RWPE1 (cell line): ENCODE measurements around the gene PINK1.

ENCODE experiments used
- CTCF ChIA-PET: fragments of 350-600 bp; sonication (Branson Sonifier 250); formaldehyde crosslinking; extraction: SDS; loops from one replicate; lab custom pipeline; 2021; lab: Yijun Ruan, JAX
- POLR2A ChIA-PET: fragments of 400-600 bp; formaldehyde crosslinking; extraction: SDS; loops from one replicate; lab custom pipeline; 2020; ENCODE audit warnings: antibody characterized with exemption; ENCODE audit not compliant: low non-redundant PET; lab: Yijun Ruan, JAX
- DNase-seq: peaks from one replicate; pipeline ENCODE4 v3.0.0; 2012; ENCODE audit warnings: low spot score
- H3K27ac ChIP-seq: fragments of 450-650 bp; 2 replicates; pipeline ENCODE4 v1.5.1; 2017
- CTCF ChIP-seq: fragments of 450-650 bp; conservative IDR thresholded peaks from 2 replicates; pipeline ENCODE4 v1.5.1; 2017; ENCODE audit warnings: low read depth, mild to moderate bottlenecking

PINK1 gene

GRCh38 chr1:20636785-20637347 lies 3.6 kb downstream of the PINK1 start:
- POLR2A ChIA-PET, result no interaction called here

GRCh38 chr1:20640183-20640597 lies 6.9 kb downstream of the PINK1 start:
- ChIA-PET POLR2A (no interaction called here), CTCF (interaction anchor here (2.1 kb wide), 1 partner anchor 118 kb away, joined by 5 read pairs; no protein-coding TSS in a partner anchor)
- DNase-seq, result peak; percentile 63
- peak; percentile 85 for TF ChIP-seq CTCF
- no peak overlapping the region for H3K27ac ChIP-seq

More at GRCh38 chr1:20636785-20637347, 3.6 kb downstream of the PINK1 start:
- H3K27ac ChIP-seq, result no peak overlapping the region
- CTCF ChIA-PET, result no interaction called here
- no peak for DNase-seq
- TF ChIP-seq CTCF, result no peak

- no peak for TF ChIP-seq CTCF
- CTCF ChIA-PET, result interaction anchor here (0.5 to 0.7 kb wide), 2 partner anchors 12 to 727 kb away, joined by 3 to 5 read pairs; no protein-coding TSS in a partner anchor
- POLR2A ChIA-PET, result interaction anchor here (0.5 kb wide), 1 partner anchor 124 kb away, joined by 4 read pairs; no protein-coding TSS in a partner anchor
- no peak overlapping the region for H3K27ac ChIP-seq
- DNase-seq, result no peak
Observed at GRCh38 chr1:20641975-20642374, 8.7 kb downstream of the PINK1 start.

- no peak for TF ChIP-seq CTCF
- CTCF ChIA-PET, result no interaction called here
- no peak for DNase-seq
- POLR2A ChIA-PET, result no interaction called here
- no peak overlapping the region for H3K27ac ChIP-seq
Observed at GRCh38 chr1:20643080-20643479, 9.8 kb downstream of the PINK1 start.

- DNase-seq, result no peak
- ChIA-PET POLR2A (interaction anchor here (0.5 kb wide), 1 partner anchor 77 kb away, joined by 3 read pairs; no protein-coding TSS in a partner anchor), CTCF (no interaction called here)
- no peak overlapping the region for H3K27ac ChIP-seq
- no peak for TF ChIP-seq CTCF
Observed at GRCh38 chr1:20644416-20644815, 11.2 kb downstream of the PINK1 start.

GRCh38 chr1:20645414-20645813 lies 12.2 kb downstream of the PINK1 start:
- TF ChIP-seq CTCF, result no peak
- ChIA-PET POLR2A (no interaction called here), CTCF (no interaction called here)
- DNase-seq, result no peak
- no peak overlapping the region for H3K27ac ChIP-seq
